HG02610 (cell line): ENCODE results near the gene OR51A4.
"Not testable (repeated sequence)": the region's sequence is repeated elsewhere in the genome, so short reads cannot be mapped to it uniquely, and the experiment has no call there.

Source experiments
- ATAC-seq: cut with Tn5 transposase; IDR thresholded peaks from one replicate; pipeline ENCODE4 v1.9.1; 2021; ENCODE audit warnings: mild to moderate bottlenecking, moderate library complexity; ENCODE audit not compliant: unreplicated experiment

The OR51A4 gene

GRCh38 chr11:4947505-4947904 lies at the start of gene OR51A4:
OR51A4 (minus strand) TSS chr11:4947605; CDS start chr11:4947100, 505 bp downstream.
- ATAC-seq: no peak

GRCh38 chr11:4994551-4994950 lies 47.1 kb upstream of the OR51A4 start, which contains the start of gene OR51L1:
OR51L1 (plus strand) TSS chr11:4994851; CDS start chr11:4998983, 4,132 bp downstream.
- ATAC-seq: no peak

- ATAC-seq: no peak
Observed at GRCh38 chr11:4991060-4991459, 43.7 kb upstream of the OR51A4 start.

GRCh38 chr11:4983841-4984240 lies 36.4 kb upstream of the OR51A4 start:
- no peak for ATAC-seq

GRCh38 chr11:4982678-4983077 lies 35.3 kb upstream of the OR51A4 start:
- no peak for ATAC-seq

- no peak for ATAC-seq
Observed at GRCh38 chr11:4979036-4979435, 31.6 kb upstream of the OR51A4 start.

GRCh38 chr11:4975436-4975835 lies 28.0 kb upstream of the OR51A4 start:
- ATAC-seq: no peak

GRCh38 chr11:4962816-4963215 lies 15.4 kb upstream of the OR51A4 start:
- ATAC-seq: no peak

GRCh38 chr11:4960877-4961276 lies 13.5 kb upstream of the OR51A4 start:
- no peak for ATAC-seq

- ATAC-seq: no peak
Observed at GRCh38 chr11:4957396-4957795, 10.0 kb upstream of the OR51A4 start.

- ATAC-seq: not testable (repeated sequence)
Observed at GRCh38 chr11:4955613-4956012, 8.2 kb upstream of the OR51A4 start, which contains the start of gene OR51A2. OR51A2 (minus strand) TSS chr11:4955713; CDS start chr11:4955713, 0 bp downstream.

- ATAC-seq: no peak
Observed at GRCh38 chr11:4936745-4937144, 10.7 kb downstream of the OR51A4 start.

GRCh38 chr11:4932751-4933150 lies 14.7 kb downstream of the OR51A4 start:
- ATAC-seq: no peak

GRCh38 chr11:4926608-4927007 lies 20.8 kb downstream of the OR51A4 start:
- no peak for ATAC-seq

- ATAC-seq: no peak
Observed at GRCh38 chr11:4924239-4924638, 23.2 kb downstream of the OR51A4 start, which contains the start of gene OR51G1. OR51G1 (minus strand) TSS chr11:4924339; CDS start chr11:4924339, 0 bp downstream.

- no peak for ATAC-seq
Observed at GRCh38 chr11:4922304-4922703, 25.1 kb downstream of the OR51A4 start.

- no peak for ATAC-seq
Observed at GRCh38 chr11:4921796-4922195, 25.6 kb downstream of the OR51A4 start.

- ATAC-seq: no peak
Observed at GRCh38 chr11:4919250-4919649, 28.2 kb downstream of the OR51A4 start, which contains the start of gene OR51G2. OR51G2 (minus strand) TSS chr11:4919350; CDS start chr11:4915663, 3,687 bp downstream.

GRCh38 chr11:4916581-4916980 lies 30.8 kb downstream of the OR51A4 start:
- no peak for ATAC-seq

- no peak for ATAC-seq
Observed at GRCh38 chr11:4903484-4903883, 43.9 kb downstream of the OR51A4 start, which contains the start of gene OR51A7. OR51A7 (plus strand) TSS chr11:4903783; CDS start chr11:4907370, 3,587 bp downstream.
